ENCODE measurements around the gene ACBD4.

- no peak for TF ChIP-seq CTCF (IDR thresholded peaks at IDR 0.05)
- TF ChIP-seq POLR2A (IDR thresholded peaks at IDR 0.05), result no peak
- TF ChIP-seq EP300 (IDR thresholded peaks at IDR 0.05), result no peak
- TF ChIP-seq POLR2AphosphoS5 (IDR thresholded peaks at IDR 0.05), result no peak
These were observed 27.4 kb upstream of the ACBD4 start for GRCh38 chr17:45108051-45108450.

Data from suprapubic skin (tissue), 4 donors.